GM13976 (cell line): ENCODE results near the gene SOX6.

Experiments used
- DNase-seq: peaks from one replicate; pipeline ENCODE4 v3.0.0; 2012; ENCODE audit warnings: low spot score
- CTCF ChIP-seq: IDR thresholded peaks from 2 replicates; pipeline ENCODE4 v1.5.1; 2012; ENCODE audit warnings: borderline replicate concordance, mild to moderate bottlenecking; ENCODE audit not compliant: insufficient read depth; ENCODE audit errors: extremely low read depth, missing control alignments, control extremely low read depth
- in situ Hi-C: fragments of 300-500 bp; cut with MboI; formaldehyde crosslinking; loops from one replicate; pipeline ENCODE4 v1.12.0; 2022; ENCODE audit warnings: low sequenced_read_pairs, mixed read lengths, inconsistent platforms; ENCODE audit not compliant: unreplicated experiment

Gene SOX6

GRCh38 chr11:15943418-15944197, 412.7 kb downstream of the SOX6 start:
- in situ Hi-C loops = no loop called here
- no peak for DNase-seq
- no peak for TF ChIP-seq CTCF

- no peak for DNase-seq
- TF ChIP-seq CTCF = no peak
- in situ Hi-C loops = no loop called here
These were observed 413.4 kb downstream of the SOX6 start for GRCh38 chr11:15942936-15943335.

- in situ Hi-C loops = no loop called here
- no peak for TF ChIP-seq CTCF
- no peak for DNase-seq
These were observed 414.2 kb downstream of the SOX6 start for GRCh38 chr11:15942126-15942525.

- DNase-seq = peak; percentile 79
- TF ChIP-seq CTCF = peak; percentile 75
- in situ Hi-C loops = no loop called here
These were observed 415.1 kb downstream of the SOX6 start for GRCh38 chr11:15941206-15941770.

- in situ Hi-C loops = no loop called here
- no peak for TF ChIP-seq CTCF
- DNase-seq = no peak
These were observed 415.7 kb downstream of the SOX6 start for GRCh38 chr11:15940462-15941205.

GRCh38 chr11:15938983-15939382, 417.4 kb downstream of the SOX6 start:
- no peak for DNase-seq
- in situ Hi-C loops = no loop called here
- TF ChIP-seq CTCF = no peak
